GM19043 (cell line): ENCODE measurements around the gene CLDN18.
A peak's percentile ranks its signal among the peaks of the same experiment; 100 is the strongest.

ENCODE experiments used
- ATAC-seq: cut with Tn5 transposase; IDR thresholded peaks from one replicate; pipeline ENCODE4 v1.9.1; 2021; ENCODE audit warnings: low read depth; ENCODE audit not compliant: unreplicated experiment

The CLDN18 gene

DNA sequence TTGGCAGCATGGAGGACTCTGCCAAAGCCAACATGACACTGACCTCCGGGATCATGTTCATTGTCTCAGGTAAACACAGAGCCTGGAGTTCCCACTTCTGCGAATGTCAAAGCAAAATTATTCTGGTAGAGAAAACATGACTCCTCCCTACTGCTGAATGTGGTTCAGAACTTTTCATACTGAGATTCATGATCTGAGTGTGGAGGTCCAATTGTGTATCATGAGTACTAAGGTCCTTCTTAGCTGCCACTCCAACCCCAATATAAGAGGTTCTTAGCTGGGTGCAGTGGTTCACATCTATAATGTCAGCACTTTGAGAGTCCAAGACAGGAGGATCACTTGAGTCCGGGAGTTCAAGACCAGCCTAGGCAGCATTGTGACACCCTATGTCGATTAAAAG is 13.8 kb downstream of the CLDN18 start:
- ATAC-seq = no peak

DNA sequence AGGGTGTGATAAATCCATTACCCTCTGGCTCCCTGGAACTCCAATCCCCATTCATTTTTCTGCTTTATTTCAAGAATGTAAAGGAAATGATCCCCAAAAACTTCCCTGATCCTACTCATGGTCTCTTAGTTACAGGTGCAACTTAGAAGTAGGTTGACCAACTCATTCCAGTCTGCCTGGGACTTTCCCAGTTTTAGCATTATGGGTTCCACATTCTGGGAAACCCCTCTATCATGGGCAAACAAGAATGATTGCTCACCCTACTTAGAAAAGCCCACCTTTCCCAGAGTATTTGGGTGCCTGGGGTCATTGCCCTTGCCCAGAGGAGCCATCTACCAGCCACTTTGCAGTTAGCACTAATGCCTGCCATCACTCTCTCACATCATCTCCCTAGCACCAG is 15.6 kb downstream of the CLDN18 start:
- no peak for ATAC-seq

DNA sequence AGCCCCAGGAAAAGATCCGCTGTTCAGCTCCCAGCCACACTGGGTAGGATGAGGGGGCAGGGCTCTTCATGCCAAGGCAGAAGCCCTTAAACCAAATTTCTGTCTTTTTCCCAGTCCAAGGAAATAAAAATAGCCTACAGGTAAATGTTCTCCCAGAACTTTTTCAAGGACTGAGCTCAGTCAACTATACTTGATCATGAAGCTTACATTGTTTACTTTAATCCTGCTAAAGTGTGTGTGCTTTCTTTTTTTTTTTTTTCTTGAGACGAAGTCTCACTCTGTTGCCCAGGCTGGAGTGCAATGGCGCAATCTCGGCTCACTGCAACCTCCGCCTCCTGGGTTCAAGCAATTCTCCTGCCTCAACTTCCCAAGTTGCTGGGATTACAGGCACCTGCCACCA is 17.9 kb downstream of the CLDN18 start:
- no peak for ATAC-seq

DNA sequence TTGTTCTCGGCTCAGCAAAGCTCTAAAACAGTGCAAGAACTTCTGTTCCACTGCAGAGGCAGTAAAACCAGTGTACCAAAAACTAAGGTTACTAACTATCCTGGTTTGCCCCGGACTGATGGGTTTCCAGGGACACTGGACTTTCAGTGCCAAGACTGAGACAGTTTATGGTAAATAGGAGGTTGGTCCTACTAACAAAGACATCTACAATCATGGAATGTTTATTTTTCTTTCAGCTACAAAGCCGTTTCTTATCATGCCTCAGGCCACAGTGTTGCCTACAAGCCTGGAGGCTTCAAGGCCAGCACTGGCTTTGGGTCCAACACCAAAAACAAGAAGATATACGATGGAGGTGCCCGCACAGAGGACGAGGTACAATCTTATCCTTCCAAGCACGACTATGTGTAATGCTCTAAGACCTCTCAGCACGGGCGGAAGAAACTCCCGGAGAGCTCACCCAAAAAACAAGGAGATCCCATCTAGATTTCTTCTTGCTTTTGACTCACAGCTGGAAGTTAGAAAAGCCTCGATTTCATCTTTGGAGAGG is 20.8 kb downstream of the CLDN18 start:
- no peak for ATAC-seq

DNA sequence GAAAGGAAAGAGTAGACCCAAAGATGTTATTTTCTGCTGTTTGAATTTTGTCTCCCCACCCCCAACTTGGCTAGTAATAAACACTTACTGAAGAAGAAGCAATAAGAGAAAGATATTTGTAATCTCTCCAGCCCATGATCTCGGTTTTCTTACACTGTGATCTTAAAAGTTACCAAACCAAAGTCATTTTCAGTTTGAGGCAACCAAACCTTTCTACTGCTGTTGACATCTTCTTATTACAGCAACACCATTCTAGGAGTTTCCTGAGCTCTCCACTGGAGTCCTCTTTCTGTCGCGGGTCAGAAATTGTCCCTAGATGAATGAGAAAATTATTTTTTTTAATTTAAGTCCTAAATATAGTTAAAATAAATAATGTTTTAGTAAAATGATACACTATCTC is 21.6 kb downstream of the CLDN18 start:
- no peak for ATAC-seq

DNA sequence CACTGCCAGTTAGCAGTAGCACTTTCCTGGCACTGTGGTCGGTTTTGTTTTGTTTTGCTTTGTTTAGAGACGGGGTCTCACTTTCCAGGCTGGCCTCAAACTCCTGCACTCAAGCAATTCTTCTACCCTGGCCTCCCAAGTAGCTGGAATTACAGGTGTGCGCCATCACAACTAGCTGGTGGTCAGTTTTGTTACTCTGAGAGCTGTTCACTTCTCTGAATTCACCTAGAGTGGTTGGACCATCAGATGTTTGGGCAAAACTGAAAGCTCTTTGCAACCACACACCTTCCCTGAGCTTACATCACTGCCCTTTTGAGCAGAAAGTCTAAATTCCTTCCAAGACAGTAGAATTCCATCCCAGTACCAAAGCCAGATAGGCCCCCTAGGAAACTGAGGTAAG is 22.6 kb downstream of the CLDN18 start:
- peak; percentile 46 for ATAC-seq

DNA sequence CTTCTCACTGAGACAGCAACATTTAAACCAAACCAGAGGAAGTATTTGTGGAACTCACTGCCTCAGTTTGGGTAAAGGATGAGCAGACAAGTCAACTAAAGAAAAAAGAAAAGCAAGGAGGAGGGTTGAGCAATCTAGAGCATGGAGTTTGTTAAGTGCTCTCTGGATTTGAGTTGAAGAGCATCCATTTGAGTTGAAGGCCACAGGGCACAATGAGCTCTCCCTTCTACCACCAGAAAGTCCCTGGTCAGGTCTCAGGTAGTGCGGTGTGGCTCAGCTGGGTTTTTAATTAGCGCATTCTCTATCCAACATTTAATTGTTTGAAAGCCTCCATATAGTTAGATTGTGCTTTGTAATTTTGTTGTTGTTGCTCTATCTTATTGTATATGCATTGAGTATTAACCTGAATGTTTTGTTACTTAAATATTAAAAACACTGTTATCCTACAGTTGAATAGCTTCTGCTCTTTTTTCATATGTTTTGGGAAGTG is 23.3 kb downstream of the CLDN18 start:
- no peak for ATAC-seq

DNA sequence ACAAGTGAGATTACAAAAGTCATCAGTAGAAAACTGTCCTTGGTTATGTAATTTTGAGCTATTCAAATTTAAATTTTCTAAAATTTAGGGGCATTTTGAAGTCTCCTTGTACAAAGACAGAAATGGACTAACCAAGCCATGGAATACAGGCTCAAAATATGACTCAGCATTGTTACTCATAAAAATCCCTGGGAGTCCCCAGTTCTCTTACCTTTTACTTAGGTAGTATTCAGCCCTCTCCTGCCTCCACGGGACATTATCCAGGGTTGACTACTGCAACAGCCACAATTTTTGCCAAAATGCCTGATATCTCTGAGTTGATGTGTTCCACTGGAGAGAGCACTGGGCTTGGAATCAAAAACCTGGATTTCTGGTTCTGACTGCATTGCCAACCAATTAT is 25.0 kb downstream of the CLDN18 start:
- no peak for ATAC-seq

DNA sequence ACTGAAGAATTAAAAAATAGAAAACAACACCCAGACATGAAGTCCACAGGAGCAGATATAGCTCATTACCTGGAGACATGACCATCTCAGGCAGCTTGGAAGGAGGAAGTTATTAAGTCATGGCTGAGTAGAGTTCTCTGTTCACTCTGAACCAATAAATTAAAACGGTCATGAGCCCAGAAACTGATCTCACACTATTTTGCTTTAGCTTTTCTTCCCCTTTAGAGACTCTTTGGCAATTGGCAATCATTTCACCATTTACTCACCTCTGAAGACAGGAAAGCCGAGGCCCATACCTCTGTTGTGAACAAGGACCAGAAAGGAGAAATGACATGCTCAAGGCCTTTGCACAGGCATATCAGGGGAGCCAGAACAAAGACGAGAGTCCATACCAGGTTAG is 26.6 kb downstream of the CLDN18 start:
- peak; percentile 48 for ATAC-seq

DNA sequence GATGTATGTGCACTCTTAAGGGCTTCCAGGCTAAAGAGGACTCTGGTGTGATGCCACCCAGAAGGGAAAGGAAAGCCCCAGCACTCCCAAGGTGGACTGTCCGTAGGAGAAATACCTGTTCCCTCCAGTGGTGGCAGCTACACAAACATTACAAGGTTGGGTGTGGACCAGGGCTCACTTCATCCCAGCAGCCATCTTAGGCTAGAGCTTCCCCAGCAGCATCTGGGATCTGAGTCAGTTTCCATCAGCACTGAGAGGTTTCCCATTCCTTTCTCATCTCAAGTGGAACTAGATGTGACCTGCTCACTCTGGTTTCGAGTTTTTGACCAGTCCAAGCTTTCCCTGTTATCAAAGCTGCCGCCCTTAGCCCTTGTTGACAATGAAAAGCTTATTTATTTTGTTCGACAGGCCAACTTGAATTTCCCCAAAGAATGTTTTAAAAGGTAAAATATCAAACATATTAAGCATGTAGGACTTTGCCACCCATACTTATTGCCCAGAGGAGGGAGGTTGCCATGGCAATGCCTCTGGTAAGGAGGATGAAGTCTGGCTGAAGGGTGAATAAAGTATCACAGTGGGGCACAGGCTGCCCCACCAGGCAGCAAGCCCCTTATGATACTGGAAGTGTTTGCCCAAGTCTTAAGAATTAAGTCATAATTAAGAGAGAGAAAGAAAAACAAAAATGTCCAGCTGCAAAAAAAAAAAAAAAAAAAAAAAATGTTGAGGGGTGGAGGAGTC is 28.9 kb downstream of the CLDN18 start:
- no peak for ATAC-seq

DNA sequence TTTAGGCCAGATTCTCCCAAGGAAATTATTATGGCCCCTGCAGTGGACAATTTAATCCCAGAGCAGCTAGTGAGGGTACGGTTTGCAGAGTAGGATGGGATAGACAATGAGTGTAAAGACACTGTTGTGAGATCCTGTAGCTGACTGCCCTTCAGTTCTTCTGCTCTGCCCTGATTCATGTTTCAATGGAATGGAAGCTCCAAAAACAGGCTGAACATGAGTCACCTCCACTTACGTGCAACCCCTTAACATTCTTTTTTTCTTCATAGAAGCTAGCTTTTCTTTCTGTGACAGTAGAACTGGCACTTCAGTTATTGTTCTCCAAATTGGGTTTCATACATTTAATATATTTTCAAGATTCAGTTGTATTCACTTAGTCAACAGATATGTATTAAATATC is 32.1 kb downstream of the CLDN18 start:
- ATAC-seq = no peak

DNA sequence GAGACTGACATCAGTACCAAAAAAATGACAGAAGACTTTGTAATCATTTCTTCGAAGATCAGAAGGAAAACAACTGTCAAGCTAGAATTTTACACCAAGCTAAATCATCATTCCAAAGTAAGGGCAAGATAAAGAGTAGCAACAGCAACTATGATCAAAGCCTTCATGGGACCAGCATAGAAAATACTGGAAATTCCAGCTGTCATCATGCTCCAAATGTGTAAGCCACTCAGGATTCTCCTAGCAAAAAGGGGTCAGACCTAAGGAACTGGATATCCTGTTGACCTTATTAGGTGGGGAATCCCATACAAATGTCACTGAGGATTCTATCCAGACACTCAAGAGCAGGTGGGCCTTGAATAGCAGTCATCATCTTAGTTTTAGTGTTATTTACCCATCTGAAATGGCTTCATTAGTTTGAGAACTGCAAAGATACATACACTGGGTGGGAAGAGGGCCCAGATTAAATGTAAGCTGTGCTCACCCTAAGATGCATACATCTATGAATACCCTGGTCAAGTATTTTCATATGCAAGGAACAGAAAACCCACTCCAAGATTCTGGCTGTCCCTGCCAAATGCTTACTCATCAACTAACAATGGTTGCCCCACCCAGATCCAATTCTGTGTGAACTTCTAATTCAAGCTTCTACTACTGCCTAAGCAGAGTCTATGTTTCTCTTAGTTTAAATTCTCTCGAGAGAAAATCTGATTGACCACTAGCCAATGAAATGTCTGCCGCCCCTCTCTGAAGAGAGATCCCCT is 33.5 kb downstream of the CLDN18 start:
- no peak for ATAC-seq

DNA sequence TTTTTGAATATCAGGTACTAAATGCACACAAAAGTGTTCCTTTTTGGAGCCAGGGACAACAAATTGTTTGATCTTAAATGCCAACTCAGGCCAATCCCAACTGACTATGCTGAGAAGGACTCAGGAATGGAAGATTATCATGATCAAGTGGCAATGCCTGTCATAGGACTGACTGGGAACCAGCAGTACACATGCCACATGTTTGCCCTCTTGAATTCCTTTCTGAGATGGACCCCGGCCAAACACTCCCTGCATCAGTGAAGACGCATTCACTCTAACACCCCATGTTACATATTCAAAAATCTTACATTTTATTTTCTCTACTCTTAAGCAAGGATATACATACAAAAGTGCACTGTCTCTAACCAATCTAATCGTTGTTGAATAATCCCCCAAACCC is 36.1 kb downstream of the CLDN18 start:
- ATAC-seq = no peak

DNA sequence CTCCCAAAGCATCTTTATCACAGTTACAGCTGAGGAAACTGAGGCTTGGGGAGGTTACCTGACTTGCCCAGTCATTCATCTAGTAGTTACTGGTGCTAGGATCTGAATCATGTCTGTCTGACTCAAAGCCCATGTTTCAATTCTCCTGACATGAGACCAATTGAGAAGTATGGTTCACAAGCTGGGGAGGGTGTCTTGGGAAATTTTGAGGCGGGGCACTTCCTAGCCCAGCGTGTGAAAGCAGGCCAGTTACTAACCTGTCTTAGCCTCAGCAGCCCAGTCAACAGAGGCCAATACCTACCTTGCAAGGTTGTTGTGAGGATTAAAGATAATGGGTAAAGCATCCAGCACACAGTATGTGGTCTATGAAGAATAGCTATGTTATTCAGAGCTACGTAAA is 37.0 kb downstream of the CLDN18 start:
- ATAC-seq = no peak

DNA sequence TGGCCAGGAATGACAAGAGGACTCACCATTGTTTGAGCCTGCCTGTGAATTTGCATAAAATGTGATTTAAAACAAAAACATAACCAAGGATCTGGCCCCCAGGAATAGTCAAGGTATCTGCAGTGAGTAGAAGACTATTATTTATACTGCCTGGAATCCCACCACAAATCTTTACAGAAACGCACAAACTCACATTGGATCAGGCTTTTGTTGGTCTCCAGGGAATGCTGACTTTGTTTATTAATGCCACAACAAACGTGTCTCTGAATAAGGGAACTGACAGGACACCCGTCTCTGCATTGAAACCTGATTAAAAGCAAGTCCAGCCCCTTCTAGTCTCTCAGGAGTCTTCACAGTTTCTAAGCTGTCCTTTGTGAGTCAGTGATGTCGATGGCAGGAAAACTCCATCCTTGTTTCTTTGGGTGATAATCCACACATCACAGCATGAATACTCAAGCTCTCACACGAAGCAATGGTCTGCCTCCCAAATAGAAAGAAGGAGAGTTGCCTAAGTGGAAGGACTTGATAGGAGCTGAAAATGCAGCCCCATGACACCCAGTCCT is 37.7 kb downstream of the CLDN18 start:
- ATAC-seq = no peak

DNA sequence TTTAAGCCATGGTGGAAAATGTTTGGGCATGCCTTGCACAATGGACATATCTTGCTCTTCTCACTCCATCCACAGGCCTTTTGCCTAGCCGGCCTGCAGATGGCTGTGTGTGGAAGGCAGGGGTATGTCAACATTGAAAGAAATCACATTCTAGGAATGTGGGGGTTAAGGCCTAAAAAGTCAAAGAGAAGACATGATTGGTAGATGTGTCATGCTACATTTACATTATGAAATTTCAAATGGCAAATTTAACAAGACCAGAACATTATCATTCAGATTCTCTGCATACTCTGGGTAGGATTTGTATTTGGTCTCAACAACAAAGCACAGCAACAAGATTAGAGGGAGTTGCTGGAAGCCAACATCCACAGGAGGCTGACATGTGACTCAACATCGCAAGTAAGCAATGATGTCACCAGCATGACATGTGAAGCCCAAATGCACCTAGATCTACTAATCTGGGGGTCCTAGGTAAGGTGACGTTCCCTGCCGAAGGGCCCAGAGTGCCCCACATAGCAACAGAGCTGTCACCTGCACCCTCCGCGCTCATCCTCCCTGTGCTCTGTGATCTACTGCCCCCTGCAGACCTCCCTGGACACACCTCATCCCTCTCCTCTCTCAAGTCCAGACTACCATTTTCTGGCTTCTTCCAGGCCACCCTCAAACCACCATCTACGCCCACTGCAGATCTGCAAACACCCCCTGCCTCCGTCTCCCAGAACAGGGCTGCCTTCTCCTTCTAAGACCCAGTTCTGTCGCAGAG is 39.4 kb downstream of the CLDN18 start:
- ATAC-seq = no peak

DNA sequence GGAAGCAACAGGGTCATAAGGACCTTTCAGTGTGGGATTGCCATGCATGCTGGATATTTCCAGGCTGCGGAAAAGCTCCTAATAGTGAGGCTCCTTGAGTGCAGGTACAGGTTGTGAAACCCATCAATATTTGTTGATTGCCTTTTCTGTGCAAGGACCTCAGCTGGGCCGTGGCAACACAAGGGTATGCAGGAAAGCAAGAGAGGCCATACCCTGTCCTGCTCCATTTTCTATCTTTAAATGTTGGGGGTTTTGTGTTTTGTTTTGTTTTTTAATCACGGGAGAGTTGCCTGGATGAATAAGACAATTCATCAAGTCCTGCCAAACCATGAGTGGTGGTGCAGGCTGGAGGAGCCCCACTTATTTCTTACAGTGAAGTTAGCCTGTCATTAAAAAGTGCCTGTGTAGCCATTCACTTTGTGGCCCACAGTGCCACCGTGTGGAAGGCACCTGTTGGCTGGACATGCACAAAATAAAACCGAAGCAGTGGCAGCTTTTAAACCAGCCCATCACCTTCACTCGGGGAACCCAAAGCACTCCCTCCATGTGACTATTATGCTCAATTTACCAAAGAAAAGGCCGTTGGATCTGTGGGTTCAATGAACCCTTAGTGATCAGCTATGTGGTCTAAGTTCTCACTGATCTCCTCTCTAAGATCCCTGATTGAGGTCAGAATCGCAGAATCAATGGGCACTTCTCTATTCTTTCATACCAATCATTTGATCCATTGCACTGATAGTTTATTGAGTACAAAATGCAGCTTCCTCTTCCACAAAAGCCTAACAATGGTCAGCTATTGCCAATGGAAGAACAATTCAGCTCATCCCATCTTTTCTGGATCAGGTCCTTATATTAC is 42.2 kb downstream of the CLDN18 start:
- ATAC-seq = peak; percentile 79

DNA sequence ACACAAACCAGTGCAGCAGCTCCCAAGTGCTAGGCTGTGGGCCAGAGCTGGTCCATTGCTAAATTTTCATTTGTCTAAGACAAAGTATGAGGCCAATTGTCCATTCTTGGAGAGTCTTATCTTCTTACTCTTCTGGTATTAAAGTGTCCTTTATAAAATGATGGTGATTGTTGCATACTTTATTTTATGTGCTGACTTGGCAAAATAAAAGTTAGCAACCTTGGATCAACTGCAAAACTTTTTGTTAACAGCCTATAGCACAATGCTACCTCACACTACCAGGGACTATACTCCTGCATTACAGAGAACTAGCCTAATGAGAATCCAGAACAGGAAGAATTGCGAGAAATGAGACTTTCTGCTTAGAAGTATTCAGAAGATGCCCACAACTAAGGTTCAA is 44.1 kb downstream of the CLDN18 start:
- ATAC-seq = no peak

DNA sequence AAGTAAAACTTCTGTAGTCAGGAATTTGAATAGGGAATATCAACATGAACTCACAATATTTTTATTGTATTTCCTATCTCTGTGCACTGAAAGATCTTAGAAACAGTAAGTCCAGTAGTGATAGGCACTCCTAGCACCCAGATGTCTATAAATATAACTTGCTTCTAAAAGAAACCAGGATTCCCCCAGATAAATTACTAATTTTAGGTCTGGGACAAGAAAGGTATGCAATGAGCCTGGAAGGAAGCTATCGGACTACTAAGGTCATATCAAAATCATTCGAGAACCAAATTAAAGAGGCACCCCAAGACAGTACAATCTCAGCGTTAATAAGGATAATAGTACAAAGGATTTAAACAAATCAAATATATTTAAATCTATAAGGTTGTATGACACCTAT is 47.4 kb downstream of the CLDN18 start:
- no peak for ATAC-seq

DNA sequence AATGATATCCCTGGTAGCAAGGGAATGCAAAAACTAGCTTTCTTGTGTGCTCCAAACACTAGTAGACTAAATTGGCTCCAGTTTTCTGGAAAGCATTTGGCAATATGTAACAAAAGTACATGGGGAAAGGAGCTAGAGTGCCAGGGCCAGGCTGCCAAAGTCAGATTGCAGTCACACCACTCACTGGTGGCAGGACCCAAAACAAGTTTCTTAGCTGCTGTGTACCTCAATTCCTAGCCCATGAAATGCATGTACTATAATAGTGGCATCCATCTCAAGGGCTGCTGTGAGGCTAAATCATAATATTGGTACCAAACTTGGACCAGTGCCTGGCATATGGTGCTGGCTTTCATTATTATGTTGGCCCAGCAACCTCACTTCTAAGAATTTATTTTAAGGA is 49.3 kb downstream of the CLDN18 start:
- ATAC-seq = no peak
